Measurements from ENCODE around the gene NIBAN1. TPM values are rescaled to one million over a fixed set of nuclear protein-coding genes. Genes with fewer than 3 reads are reported as not detected.

The NIBAN1 gene
- total RNA-seq, 6 donors from 2014 or later = 23.0 to 46.3 (median 39.2) TPM

GRCh38 chr1:184930645-184931044 is 43.7 kb downstream of the NIBAN1 start:
- no peak for TF ChIP-seq EP300 (IDR thresholded peaks at IDR 0.05)
- no peak for TF ChIP-seq CTCF (IDR thresholded peaks at IDR 0.05)
- TF ChIP-seq POLR2A (IDR thresholded peaks at IDR 0.05) = no peak
- TF ChIP-seq POLR2AphosphoS5 (IDR thresholded peaks at IDR 0.05) = no peak
- Histone ChIP-seq H3K27me3 (no peaks in the 10 kb centered on the region), H3K27ac (no peak overlapping the region), H3K36me3 (no peaks in the 10 kb centered on the region), H3K4me3 (no peak overlapping the region), H3K4me1 (peaks cover 8 to 11% (median 10%) of the 10 kb centered on the region in 4 donors), H3K9me3 (no peaks in the 10 kb centered on the region)
- WGBS, 2 donors = 70 to 74% methylated on average over 3 of the region's 3 CpGs
- DNase-seq (no peak), ATAC-seq (ENCODE audit: low FRiP score in 2 of 2) (no peak)

DNA sequence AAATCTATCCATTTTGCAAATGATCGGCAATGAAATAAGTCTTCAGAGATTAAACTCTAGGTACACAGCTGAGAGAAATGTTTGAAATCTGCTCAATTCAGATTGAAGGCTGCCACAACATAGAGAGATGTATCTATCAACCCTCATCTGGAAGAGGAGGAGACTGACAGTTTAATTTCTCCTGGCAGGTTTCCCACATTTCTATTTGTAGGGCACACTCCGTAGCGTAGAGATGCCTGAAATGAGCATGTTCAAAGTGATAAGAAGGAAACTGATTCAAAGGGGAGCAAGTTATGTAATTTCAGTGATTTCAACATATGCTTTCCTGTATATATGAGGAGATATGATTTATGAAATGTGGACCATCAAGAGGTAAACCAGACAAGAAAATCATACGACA is 44.1 kb downstream of the NIBAN1 start:
- Histone ChIP-seq H3K27me3 (no peaks in the 10 kb centered on the region), H3K27ac (no peak overlapping the region), H3K36me3 (no peaks in the 10 kb centered on the region), H3K4me3 (no peak overlapping the region), H3K9me3 (no peaks in the 10 kb centered on the region), H3K4me1 (peaks cover 8 to 11% (median 10%) of the 10 kb centered on the region in 4 donors)
- TF ChIP-seq EP300 (IDR thresholded peaks at IDR 0.05) (no peak), CTCF (IDR thresholded peaks at IDR 0.05) (no peak), POLR2A (IDR thresholded peaks at IDR 0.05) (no peak), POLR2AphosphoS5 (IDR thresholded peaks at IDR 0.05) (no peak)
- ATAC-seq (ENCODE audit: low FRiP score in 2 of 2) (no peak), DNase-seq (no peak)
- WGBS, 2 donors = 22 to 35% methylated on average over 4 of the region's 4 CpGs

DNA sequence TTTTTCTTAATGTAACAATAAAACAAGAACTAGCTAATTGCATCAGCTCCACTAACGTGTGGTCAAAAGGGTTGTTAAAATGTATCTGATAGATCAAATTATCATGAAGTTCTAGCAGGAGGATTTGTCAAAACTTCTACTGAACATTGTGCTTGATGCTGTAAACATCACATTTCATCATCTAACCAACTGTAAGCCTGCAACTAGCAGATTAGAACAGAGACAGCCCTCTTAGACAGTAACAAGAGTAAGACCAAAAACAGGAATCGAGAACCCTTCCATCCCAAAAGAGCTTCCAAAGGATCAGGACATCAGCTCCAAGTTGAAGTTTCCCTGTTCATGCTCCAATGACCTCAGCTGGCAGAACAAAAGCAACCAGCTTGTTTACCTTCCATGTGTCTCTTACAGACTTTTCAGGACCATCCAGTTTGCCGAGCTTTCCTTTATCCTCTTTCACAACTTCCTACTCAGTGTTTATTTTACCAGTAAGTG is 44.6 kb downstream of the NIBAN1 start:
- 45 to 49% methylated on average over 3 of the region's 3 CpGs for WGBS, 2 donors

GRCh38 chr1:184928394-184928793 is 45.9 kb downstream of the NIBAN1 start:
- DNase-seq = no peak
- no peak for ATAC-seq (ENCODE audit: low FRiP score in 2 of 2)
- Histone ChIP-seq H3K4me3 (no peak overlapping the region), H3K27me3 (no peaks in the 10 kb centered on the region), H3K36me3 (no peaks in the 10 kb centered on the region), H3K4me1 (peaks cover 8 to 11% (median 10%) of the 10 kb centered on the region in 4 donors), H3K9me3 (no peaks in the 10 kb centered on the region), H3K27ac (no peak overlapping the region)
- WGBS, 2 donors = 89 to 97% methylated on average over 1 to 2 of the region's 2 CpGs
- TF ChIP-seq CTCF (IDR thresholded peaks at IDR 0.05) = no peak
- no peak for TF ChIP-seq POLR2AphosphoS5 (IDR thresholded peaks at IDR 0.05)
- TF ChIP-seq POLR2A (IDR thresholded peaks at IDR 0.05) = no peak
- no peak for TF ChIP-seq EP300 (IDR thresholded peaks at IDR 0.05)

More for the DNA sequence above, 44.6 kb downstream of the NIBAN1 start:
- Histone ChIP-seq H3K9me3 (no peaks in the 10 kb centered on the region), H3K4me1 (peaks cover 8 to 11% (median 10%) of the 10 kb centered on the region in 4 donors), H3K27ac (no peak overlapping the region), H3K27me3 (no peaks in the 10 kb centered on the region), H3K4me3 (no peak overlapping the region), H3K36me3 (no peaks in the 10 kb centered on the region)
- no peak for TF ChIP-seq CTCF (IDR thresholded peaks at IDR 0.05)
- no peak for TF ChIP-seq EP300 (IDR thresholded peaks at IDR 0.05)
- TF ChIP-seq POLR2A (IDR thresholded peaks at IDR 0.05) = no peak
- no peak for TF ChIP-seq POLR2AphosphoS5 (IDR thresholded peaks at IDR 0.05)
- no peak for DNase-seq
- no peak for ATAC-seq (ENCODE audit: low FRiP score in 2 of 2)

Small RNA genes within 50 kb of the gene (small RNA-seq; reads per million reads assigned to genes)
- 0 reads per million in 4 donors for gene RNA5SP72

Other genes starting within 250 kb of the NIBAN1 start
- gene EDEM3, start 219.7 kb downstream of the NIBAN1 start, total RNA-seq = 10 to 100 TPM; 23.9 to 56.2 (median 29.4) TPM
- 10 to 100 TPM in 4 of 6 donors, 1 to 10 TPM in 2; 4.2 to 17.8 (median 12.1) TPM for gene RNF2, start 71.0 kb upstream of the NIBAN1 start, total RNA-seq
- gene TRMT1L, start 182.4 kb upstream of the NIBAN1 start, total RNA-seq = 10 to 100 TPM in 4 of 6 donors, 1 to 10 TPM in 2; 7.3 to 42.2 (median 13.6) TPM
- 10 to 100 TPM in 2 of 6 donors, 1 to 10 TPM in 4; 3.1 to 15.7 (median 6.0) TPM for gene SWT1, start 182.7 kb upstream of the NIBAN1 start, total RNA-seq

Data from upper lobe of left lung (tissue), 6 donors.